AG08396 (cell line): Measurements from ENCODE around the gene RNU1-4.
"Not testable (repeated sequence)": the region's sequence is repeated elsewhere in the genome, so short reads cannot be mapped to it uniquely, and the experiment has no call there.

Source experiments
- DNase-seq: peaks from one replicate; pipeline ENCODE4 v3.0.0; 2012; ENCODE audit warnings: low spot score, mixed read lengths

RNU1-4 gene

DNA sequence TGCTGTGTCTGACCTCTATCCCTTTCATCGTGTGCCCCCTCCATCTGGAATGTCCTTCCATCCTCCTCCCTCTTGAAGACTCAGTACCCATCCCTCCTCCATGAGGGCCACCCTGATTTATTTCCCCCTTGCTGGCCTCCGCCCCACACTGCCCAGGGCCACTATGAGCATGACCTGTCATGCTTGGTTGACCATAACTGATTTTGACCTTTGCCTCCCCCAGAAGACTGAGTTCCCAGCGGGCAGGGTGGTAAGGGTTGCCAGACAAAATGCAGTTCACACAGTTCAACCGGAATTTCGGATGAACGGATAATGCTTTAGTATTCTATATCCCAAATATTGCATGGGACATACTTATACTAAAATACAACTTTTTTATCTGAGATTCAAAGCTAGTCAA lies 31.6 kb upstream of the RNU1-4 start:
- DNase-seq = not testable (repeated sequence)

DNA sequence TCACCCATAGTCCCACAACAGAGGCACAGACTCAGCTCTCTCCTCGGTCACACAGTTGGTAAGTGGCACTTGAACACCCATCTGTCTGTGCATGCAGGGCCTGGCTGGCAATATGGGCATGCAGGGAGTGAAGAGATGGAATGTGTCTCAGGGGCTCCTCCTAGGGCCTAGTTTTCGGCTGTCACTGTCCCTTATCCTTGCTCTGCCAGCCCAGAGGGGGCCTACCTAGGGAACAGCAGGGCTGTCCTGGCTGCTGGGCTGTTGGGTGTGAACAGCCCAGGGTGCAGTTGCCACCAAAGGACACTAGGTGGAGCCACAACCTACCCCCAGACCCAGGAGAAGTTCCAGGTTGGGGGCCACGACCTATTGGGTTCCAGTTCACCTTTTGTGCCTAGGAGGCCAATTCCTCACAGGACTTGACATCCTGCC lies 30.6 kb upstream of the RNU1-4 start:
- not testable (repeated sequence) for DNase-seq

DNA sequence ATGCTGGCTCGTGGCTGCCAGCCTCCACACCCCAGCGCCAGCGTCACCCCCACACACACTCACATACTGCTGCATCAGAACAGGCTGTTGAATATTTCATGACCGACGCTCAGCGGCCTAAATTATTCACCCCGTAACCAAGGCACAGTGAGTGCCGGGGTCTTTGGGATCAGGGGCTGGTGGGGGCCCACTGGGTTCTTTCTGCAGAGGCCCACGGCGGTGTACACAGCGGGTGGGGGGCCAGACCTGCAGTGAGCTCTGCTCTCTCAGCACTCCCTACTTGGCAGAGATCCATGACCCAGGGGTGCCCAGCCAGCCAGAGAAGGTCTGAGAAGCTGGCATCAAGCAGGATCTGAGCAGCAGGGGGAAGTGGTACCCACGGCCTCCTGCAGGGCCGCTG lies 29.7 kb upstream of the RNU1-4 start:
- not testable (repeated sequence) for DNase-seq

DNA sequence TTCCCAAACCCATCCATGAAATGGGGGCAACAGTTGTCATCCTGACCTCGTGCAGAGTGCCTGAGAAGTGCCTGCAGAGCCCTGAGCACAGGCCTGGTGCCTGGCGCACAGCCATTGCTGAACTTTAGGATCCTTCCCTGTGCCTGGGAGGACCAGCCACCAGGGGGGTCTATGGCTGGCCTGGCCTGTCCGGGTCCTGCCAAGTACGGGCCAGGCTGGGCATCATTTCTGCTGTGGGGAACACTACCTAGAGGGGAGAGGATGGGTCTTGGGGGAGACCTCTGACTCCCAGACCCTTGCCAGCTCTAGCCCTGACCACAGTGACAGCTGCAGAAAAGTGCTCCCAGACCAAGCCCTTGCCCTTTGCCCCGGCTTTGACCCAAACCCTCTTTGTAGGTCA lies 28.2 kb upstream of the RNU1-4 start:
- not testable (repeated sequence) for DNase-seq

DNA sequence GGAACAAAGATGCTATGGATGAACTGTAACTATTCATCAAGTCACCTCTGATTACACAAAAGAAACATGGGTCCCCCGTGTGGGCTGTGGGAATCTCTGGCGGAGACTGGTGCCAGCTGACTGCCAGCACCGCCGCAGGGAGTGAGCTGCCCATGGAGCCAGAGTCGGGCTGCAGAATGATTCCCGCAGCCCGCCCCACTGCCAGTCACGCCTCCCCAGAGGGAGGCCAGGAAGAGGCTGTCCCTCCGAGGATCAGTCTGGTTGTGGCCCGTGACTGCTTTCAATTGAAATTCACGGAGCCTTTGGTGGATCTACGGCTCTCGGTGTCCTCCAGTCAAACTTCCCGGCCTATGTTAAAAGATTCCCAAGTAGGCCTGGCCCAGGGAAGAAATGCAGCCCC lies 27.7 kb upstream of the RNU1-4 start:
- DNase-seq = not testable (repeated sequence)

DNA sequence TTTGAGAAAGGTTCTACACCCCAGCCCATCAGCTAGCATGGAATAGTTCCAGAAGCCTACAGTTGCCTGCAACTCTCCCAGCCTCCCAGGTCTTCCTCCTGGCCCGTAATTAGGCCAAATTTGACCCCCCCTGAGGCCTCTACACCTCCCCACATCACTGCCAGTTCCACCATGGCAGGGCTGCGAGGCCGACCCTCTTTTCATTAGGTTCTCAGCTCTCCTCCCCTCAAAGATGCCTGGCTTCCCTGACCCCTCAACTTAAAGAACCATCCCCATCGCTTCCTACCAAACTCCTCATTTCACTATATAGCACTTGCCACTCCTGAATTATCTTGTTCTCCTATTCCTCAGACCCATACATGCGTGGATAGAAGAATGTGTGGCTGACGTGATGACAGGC lies 27.3 kb upstream of the RNU1-4 start:
- not testable (repeated sequence) for DNase-seq

DNA sequence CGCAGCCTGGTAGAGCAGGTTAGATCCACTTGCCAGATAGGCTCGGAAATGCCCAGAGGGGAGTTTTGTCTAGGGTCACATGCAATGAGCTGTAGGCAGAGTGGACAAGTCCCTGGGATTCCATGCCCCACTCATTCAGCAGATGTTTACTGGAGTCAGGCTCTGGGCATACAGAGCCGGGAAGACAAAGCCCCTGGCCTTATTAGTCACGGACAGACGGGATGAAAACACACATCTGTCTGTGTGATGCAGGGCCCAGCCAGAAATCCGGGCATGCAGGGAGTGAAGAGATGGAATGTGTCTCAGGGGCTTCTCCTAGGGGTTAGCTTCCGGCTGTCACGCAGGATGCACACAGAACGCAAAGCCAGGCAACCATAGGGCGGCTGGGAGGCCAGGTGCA lies 26.8 kb upstream of the RNU1-4 start:
- not testable (repeated sequence) for DNase-seq

DNA sequence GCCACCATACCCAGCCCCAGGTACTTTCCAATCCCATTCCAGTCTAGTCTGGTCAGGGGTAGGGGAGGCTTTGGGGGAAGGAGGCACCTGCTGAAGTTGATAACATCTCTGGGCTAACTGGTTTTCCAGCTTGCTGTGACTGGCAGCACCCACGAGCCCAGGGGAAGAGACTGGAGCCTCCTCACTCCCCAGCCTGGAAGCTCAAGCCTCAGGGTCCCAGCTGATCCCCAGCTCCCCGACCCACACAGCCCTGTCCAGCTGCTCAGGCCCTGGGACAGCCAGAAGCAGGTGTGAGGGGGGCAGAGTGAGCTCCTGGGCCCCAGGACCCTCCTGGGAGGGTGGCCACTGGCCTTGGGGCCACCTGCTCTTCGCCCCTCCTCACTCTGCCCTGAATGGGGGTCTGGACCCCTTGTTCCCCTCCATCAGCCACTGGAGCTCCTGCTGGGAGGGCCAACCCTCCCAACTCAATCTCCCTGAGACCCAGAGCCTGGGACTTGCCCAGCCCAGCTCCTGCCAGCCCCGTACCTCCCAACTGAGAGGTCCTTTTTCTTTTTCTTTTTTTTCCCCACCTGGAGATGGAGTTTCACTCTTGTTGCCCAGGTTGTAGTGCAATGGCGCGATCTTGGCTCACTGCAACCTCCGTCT lies 23.5 kb upstream of the RNU1-4 start:
- no peak for DNase-seq

DNA sequence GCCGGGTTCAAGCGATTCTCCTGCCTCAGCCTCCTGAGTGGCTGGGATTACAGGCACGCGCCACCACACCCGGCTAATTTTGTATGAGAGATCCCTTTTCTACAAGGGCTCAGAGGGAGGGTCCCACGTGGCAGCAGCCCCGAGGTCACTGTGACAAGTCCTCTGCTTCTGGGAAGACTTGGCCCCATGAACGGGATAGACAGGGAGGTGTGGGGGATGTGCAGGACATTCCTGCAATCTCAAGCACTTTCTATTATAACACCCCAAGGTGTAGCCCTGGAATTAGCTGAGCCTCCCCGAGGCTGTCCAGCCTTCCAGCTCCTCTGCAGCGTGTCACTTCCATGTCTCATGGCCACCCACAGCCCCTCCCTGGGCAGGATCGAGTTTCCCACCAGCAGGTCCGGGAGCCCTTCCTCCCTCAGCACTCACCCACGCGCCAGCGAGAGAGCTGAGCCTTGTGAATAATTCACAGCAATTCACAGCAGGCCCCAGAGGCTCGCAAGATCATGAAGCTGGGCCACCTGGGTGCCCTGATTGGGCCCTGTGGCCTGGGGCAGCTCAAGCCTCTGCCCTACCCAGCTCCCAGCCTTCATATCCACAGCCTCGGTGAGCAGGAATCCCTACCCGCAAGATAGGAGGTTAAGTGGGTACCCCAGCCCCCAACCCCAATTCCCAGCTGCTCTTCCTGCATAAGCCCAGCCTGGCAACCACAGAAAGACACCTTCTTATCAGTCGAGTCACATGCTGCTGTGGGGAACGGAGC lies 22.8 kb upstream of the RNU1-4 start:
- no peak for DNase-seq

DNA sequence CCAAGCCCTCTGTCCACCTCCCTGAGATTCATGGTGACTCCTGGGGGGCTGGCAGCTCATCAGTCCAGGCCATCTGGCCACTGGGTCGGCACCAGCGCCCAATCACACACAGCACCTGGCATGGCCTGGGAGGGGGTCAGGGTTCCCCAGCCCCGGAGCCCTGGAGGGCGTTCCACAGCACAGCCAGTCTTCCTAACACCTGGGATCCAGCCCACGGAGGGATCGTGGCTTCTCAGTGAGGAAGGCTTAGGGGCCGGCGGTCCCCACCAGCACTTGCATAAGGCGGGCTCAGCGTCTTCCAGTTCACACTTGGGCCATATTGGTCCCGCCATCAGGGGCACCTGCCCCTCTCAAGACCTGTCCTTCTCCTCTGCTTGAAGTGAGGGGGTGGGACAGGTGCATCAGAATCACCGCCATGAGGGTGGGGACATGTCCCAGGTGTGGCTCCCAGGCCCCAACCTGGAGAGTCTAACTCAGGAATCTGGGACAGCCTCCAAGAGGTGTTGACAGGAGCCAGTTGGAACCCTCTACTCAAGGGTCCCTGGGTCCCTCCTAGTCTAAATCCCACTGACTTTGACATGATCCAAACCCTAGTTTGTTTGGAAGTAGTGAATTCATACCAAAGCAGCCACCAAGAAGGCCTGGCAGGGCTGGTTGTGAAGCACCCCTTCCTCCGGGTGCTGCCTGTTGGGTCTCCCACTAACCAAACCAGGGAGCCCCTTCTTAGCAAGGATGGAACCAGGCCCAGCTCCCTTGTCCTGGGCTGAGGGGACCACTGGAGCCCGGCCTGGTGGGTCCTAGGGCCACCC lies 22.0 kb upstream of the RNU1-4 start:
- DNase-seq = not testable (repeated sequence)

DNA sequence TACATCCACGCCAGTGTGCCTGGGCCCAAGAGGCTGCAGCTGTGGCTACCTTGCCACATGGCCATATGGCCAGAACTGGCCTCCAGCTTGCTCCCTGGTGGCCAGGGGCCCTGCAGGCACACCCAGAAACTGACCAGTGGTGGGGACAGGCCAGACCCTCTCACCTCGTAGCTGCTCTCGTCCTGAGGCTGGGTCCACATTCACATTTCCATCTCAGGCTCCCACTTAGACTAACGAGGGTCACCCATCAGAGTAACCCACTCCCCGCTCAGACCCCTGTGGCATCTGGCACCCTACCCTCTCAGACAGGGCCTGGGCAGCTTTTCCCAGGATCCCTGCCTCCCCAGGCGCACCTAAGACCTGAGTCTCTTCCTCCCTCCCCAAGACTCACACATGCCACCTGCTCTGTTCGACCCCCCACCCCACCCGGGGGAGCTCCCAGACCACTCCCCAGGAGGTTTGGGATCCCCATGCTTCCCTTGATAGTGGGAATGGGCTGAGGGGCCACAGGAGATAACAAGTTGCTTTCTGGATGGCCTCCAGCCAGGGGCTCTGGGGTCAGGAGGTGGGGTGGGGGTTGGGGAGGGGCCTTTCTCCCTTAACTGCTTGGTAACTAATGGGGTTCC lies 21.3 kb upstream of the RNU1-4 start:
- no peak for DNase-seq

DNA sequence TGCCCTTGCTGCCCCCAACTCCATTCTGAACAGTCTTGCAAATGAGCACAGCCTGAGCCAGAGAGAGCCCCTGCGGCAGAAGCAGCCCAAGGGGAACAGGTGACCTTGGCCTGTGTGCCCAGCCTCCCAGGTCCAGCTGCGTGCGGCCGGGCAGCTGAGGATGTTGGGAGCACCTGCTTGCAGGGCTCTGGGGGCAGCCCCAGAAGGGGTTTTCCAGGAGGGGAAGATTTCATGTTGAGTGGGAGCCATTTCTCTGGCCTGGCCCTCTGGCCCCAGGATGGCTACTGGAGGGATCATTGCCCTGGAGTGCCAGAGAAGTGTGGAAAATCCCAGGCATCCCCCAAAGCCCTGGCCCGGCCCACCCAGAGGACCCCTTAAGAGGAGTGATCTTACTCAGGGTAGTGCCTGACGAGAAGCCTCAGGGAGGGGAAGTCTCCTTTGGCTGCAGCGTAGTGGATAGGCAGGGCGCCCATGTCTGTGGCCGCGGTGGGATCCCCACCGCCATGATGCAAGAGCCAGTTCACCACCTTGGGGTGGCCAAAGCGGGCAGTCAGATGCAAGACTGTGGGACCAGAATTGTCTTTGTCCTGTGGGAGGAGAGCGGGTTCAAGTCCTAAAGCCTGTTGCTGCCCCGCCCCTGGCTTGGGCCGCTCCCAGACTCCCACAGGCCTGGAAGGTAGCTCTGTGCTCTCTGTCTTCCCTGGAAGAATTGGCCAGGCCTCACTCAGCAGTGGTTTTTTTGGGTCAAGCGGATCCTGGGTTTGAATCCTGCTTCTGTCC lies 20.6 kb upstream of the RNU1-4 start:
- no peak for DNase-seq

DNA sequence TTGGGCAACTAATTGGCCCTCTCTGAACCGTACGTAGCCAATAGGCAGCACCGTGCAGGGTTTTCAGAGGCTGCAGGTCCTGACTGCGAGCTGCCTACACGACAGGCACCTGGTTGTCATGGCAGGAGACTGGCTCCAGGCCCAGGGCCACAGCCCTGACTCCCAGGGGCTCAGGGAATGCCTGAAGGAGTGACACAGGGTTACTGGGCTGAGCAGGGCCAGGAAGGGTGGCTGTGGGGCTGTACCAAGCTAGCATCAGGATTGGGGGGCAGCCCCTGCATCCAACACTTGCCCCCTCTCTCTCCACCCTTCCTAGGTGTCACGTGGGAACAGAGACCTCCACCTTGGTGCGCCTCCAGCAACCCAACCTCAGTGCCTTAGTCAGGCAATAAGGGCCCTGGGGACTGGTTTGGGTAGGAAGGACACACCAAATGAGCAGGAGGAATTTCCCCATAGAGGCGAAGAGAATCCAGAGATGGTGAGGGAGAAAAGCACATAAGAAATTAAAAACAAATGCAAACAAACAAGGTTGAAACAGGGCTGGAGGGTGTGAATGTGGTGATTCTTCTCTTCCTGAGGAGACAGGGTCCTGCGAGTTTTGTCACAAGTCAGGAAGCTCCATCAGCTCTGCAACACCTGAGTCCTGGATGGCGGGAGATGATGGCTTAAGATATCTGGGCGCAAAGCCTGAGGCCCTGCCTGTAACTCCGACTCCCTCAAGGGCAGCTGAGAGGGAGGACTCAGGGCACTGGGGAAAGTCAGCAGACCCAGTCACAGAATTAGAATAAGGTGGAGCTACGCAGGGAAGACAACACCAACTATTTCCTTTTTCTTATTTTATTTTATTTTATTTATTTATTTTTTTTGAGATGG lies 19.7 kb upstream of the RNU1-4 start:
- no peak for DNase-seq

DNA sequence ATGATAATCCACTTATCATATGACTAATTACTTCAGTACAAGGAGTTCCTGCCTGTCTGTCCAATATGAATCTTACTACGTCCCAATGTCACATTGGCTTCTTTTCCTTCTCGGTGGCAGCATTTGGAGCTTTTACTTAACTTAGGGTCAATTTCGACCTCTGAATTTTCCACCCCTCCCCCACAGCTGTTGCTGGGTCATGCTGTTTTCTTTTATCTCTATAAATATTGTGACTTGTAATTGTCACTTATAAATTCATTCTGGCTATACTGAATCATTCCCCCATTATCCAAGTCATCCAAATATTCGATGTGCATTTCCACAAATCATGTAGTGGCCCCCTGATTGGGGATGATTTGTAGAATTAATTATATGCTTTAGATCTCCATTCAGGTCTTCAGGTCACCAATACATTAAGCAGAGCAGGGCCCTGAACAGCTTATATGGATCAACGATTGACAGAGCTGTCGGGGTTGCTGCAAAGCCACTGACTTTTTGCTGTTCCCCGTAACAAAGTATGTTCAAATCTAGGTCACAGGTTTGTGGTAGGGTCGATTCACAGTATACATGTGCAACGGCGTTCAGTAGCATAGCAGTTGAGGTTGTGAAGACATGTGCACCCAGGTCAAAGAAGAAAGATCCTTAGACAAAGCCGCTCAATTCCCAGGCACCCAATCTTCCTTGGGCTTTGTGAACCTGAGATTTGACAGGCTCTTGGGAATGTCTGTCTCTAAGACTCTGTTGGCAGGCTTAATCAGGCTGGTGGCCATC lies 18.3 kb upstream of the RNU1-4 start:
- DNase-seq = no peak

DNA sequence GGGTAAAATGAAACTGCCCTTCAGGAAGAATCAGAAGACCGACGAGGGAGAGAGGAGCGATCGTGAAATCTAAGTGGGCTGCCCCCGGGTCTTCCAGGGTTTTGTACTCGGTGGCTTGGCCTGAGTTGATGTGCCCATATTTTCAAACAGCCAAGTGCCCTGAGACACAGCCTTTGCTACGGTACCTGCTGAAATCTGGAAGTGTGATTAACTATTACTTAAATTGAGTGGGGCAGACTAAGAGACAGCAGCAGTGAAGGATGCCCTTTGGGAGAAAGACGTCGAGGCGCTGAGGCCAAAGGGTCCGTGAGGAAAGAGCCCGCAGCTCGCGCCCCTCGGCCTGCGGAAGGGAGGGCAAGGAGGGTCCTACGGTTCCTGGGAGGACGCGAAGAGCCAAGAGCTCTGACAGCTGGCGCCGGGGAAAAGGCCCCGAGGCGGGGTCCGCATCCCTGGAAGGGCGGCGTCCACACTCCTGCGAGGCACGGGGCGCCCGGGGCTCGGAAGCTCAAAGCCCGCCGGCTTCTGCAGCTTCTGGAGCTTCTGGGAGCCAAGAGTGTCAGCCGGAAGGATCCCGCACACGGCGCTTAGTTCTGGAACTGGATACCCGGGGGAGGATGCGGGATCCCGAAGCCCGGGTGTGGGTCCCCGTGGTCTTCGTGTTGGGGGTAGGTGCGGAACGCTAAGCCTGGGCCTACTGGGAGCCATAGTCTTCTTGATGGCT lies 15.4 kb upstream of the RNU1-4 start:
- no peak for DNase-seq

DNA sequence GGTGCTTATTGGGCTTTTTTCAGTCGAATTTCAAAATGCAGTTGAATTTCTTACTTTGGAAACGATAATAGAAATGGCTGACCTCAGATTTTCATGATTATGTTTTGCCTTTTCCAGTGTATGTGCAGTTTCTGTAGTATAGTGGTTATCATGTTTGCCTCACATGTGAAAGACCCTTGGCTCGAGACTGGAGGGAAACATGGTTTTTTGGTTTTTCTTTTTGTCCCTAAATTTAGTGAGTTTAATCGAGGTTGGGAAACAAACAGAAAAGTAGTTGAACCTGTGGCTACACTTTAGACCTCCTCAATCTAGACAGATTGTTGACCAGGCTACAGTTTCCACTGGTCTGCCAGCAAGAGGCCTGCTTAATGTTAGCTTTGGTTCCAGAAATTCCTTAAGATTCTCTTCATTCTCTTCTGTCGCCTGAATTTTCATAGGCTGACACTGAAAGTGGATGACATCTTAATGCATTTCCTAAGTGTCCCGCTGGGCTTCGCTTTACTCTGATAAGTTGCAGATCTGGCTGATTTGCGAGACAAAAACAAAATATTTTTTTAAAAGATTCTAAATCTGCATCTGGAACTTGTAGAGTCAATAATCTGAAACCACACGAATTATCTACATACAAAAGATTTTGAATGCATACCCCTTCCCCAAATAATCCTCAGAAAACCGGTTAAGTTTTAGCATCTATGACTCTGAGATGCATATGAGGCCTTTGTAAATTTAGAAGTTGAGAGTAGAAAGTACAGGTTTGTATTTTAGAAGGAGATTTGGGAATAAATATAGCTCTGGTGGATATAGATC lies 14.7 kb upstream of the RNU1-4 start:
- DNase-seq = not testable (repeated sequence)

DNA sequence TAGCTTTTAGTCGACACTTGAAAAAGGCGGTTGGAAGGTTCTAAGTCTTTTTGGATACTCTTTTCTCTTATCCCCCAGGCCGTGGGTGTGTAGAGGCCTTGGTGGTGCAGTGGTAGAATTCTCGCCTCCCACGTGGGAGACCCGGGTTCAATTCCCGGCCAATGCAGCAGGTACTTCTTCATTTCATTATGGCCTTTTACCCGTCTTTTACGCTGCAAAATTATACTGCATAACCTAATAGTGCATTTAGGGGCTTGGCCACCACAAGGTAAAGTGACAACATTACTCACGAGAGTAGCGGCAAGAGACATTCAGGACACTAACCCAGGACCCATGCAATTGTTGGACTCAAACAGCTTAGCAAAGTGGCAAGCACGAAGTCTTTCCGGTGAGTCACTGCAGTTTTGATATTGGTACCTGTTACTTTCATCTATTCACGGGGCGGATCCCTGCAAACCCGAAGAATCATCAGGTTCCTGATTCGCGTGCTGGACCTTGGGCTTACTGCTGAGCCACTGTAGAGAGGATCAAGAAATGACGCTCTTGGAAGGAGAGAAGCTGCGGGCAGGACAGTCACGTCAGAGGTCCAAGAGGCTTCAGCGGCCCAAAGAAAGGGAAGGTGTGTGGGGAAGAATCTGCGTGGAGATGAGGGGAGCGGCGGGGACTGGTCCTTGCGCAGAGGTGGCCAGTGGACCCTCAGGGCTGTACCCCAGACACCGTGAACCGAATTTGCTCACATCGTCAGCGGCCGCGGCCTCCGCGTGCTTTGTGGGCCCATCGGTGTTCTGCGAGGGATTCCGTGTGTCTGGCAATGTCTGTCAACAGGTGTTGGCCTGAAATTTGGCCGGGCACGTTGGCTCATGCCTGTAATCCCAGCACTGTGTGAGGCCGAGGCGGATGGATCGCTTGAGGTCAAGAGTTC lies 12.9 kb upstream of the RNU1-4 start:
- no peak for DNase-seq
